Measurements from ENCODE around the gene PRKCI.

DNA sequence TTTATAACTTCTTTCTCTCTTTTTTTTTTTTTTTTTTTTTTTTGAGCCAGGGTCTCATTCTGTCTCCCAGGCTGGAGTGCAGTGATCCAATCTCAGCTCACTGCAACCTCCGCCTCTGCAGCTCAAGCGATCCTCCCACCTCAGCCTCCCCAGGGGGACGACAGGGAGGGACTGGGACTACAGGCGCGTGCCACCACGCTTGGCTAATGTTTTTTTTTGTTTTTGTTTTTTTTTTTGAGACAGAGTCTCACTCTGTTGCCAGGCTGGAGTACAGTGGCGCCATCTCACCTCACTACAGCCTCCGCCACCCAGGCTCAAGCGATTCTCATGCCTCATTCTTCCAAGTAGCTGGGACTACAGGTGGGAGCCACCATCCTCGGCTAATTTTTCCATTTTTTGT, 17.7 kb upstream of the PRKCI start:
- TF ChIP-seq, protein P1, sequence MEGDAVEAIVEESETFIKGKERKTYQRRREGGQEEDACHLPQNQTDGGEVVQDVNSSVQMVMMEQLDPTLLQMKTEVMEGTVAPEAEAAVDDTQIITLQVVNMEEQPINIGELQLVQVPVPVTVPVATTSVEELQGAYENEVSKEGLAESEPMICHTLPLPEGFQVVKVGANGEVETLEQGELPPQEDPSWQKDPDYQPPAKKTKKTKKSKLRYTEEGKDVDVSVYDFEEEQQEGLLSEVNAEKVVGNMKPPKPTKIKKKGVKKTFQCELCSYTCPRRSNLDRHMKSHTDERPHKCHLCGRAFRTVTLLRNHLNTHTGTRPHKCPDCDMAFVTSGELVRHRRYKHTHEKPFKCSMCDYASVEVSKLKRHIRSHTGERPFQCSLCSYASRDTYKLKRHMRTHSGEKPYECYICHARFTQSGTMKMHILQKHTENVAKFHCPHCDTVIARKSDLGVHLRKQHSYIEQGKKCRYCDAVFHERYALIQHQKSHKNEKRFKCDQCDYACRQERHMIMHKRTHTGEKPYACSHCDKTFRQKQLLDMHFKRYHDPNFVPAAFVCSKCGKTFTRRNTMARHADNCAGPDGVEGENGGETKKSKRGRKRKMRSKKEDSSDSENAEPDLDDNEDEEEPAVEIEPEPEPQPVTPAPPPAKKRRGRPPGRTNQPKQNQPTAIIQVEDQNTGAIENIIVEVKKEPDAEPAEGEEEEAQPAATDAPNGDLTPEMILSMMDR (IDR thresholded peaks at IDR 0.05; ENCODE audit: low read depth, low read length, poor library complexity, severe bottlenecking), result no peak
- no peak for TF ChIP-seq EZH2phosphoT487 (IDR thresholded peaks at IDR 0.05; ENCODE audit: borderline replicate concordance, low read length)
